T47D (cell line): ENCODE data around the gene IZUMO4.
"Not testable (repeated sequence)": the region's sequence is repeated elsewhere in the genome, so short reads cannot be mapped to it uniquely, and the experiment has no call there.

Experiments used
- DNase-seq, 2 experiments: peaks; one replicate each; pipeline versions ENCODE4 v3.0.0 to v3.0.0-alpha.2; 2011 to 2012; ENCODE audit warnings: low read depth in 1 of 2, low spot score in 1 of 2
- JUND ChIP-seq: IDR thresholded peaks from 2 replicates; pipeline ENCODE4 v1.6.1; 2012; ENCODE audit warnings: low read depth
- in situ Hi-C: cut with HindIII; loops from 2 replicates; pipeline ENCODE4 v1.10.0; 2016; ENCODE audit warnings: low sequenced_read_pairs, low pct_unique_long_range_greater_than_20kb

The IZUMO4 gene

GRCh38 chr19:2079865-2080301 lies 16.8 kb upstream of the IZUMO4 start:
- TF ChIP-seq JUND = no peak
- in situ Hi-C loops = no loop called here
- no peak for DNase-seq

GRCh38 chr19:2080336-2080988 lies 16.3 kb upstream of the IZUMO4 start:
- no peak for TF ChIP-seq JUND
- in situ Hi-C loops = no loop called here
- no peak for DNase-seq

- DNase-seq = no peak
- in situ Hi-C loops = no loop called here
- no peak for TF ChIP-seq JUND
These were observed 14.6 kb upstream of the IZUMO4 start for GRCh38 chr19:2081873-2082810.

GRCh38 chr19:2083174-2083854 lies 13.4 kb upstream of the IZUMO4 start:
- in situ Hi-C loops = no loop called here
- no peak for TF ChIP-seq JUND
- DNase-seq = no peak

- DNase-seq = no peak
- no peak for TF ChIP-seq JUND
- in situ Hi-C loops = no loop called here
These were observed 11.6 kb upstream of the IZUMO4 start for GRCh38 chr19:2084993-2085720.

GRCh38 chr19:2086695-2087620 lies 9.8 kb upstream of the IZUMO4 start:
- in situ Hi-C loops, DNase-seq: not testable (repeated sequence)

GRCh38 chr19:2087621-2088100 lies 9.1 kb upstream of the IZUMO4 start:
- in situ Hi-C loops = no loop called here
- no peak for TF ChIP-seq JUND
- no peak for DNase-seq

- TF ChIP-seq JUND = no peak
- DNase-seq = no peak
- in situ Hi-C loops = no loop called here
These were observed 7.6 kb upstream of the IZUMO4 start for GRCh38 chr19:2089001-2089711.

GRCh38 chr19:2089727-2090053 lies 7.0 kb upstream of the IZUMO4 start:
- DNase-seq = no peak
- no peak for TF ChIP-seq JUND
- in situ Hi-C loops = no loop called here

GRCh38 chr19:2091926-2092525 lies 4.7 kb upstream of the IZUMO4 start:
- DNase-seq, in situ Hi-C loops: not testable (repeated sequence)
